HG03066 (cell line): ENCODE results near the gene ABL2.

Experiments
- ATAC-seq: cut with Tn5 transposase; IDR thresholded peaks from one replicate; pipeline ENCODE4 v1.9.1; 2021; ENCODE audit warnings: low read depth; ENCODE audit not compliant: unreplicated experiment

The ABL2 gene

GRCh38 chr1:179061360-179062282, 167.9 kb downstream of the ABL2 start:
- ATAC-seq = no peak

GRCh38 chr1:179058487-179059483, 170.7 kb downstream of the ABL2 start:
- no peak for ATAC-seq

GRCh38 chr1:179055937-179056336, 173.5 kb downstream of the ABL2 start:
- ATAC-seq = no peak

GRCh38 chr1:179053486-179053885, 176.0 kb downstream of the ABL2 start:
- ATAC-seq = no peak

GRCh38 chr1:179052776-179053175, 176.7 kb downstream of the ABL2 start:
- ATAC-seq = no peak
